IPS-20b (cell line): ENCODE data around the gene XPC.
"Not testable (repeated sequence)": the region's sequence is repeated elsewhere in the genome, so short reads cannot be mapped to it uniquely, and the experiment has no call there.

Experiments used
- H3K27ac ChIP-seq: one replicate; pipeline ENCODE4 v1.5.1; 2013; ENCODE audit warnings: low read length
- H3K27me3 ChIP-seq: 2 replicates; pipeline ENCODE4 v1.6.1; 2013; ENCODE audit warnings: mild to moderate bottlenecking, low read length, inconsistent platforms; ENCODE audit not compliant: insufficient read depth
- H3K36me3 ChIP-seq: 2 replicates; pipeline ENCODE4 v1.6.1; 2013; ENCODE audit warnings: low read depth, mild to moderate bottlenecking, inconsistent platforms, low read length, moderate library complexity; ENCODE audit not compliant: insufficient read depth
- H3K4me1 ChIP-seq: 2 replicates; pipeline ENCODE4 v1.6.1; 2013; ENCODE audit warnings: mild to moderate bottlenecking, control low read depth, inconsistent platforms, low read length, moderate library complexity; ENCODE audit not compliant: insufficient read depth
- H3K4me3 ChIP-seq: 2 replicates; pipeline ENCODE4 v1.5.1; 2013; ENCODE audit warnings: mild to moderate bottlenecking, low read length, inconsistent platforms
- H3K9ac ChIP-seq: 2 replicates; pipeline ENCODE4 v1.6.1; 2013; ENCODE audit warnings: low read depth, mild to moderate bottlenecking, inconsistent platforms, low read length, moderate library complexity
- H3K9me3 ChIP-seq: 2 replicates; pipeline ENCODE4 v1.6.1; 2013; ENCODE audit warnings: mild to moderate bottlenecking, low read depth, low read length, inconsistent platforms; ENCODE audit not compliant: insufficient read depth

Gene XPC

GRCh38 chr3:14120111-14120920 lies 58.1 kb downstream of the XPC start:
- Histone ChIP-seq H3K36me3 (peaks cover 35% of the 10 kb centered on the region), H3K9ac (no peak overlapping the region), H3K9me3 (0 out of 2 replicates have a peak, but pooled peaks cover 3% of the 10 kb centered on the region), H3K27me3 (no peaks in the 10 kb centered on the region), H3K4me3 (no peak overlapping the region), H3K27ac (no peak overlapping the region), H3K4me1 (peaks cover 24% of the 10 kb centered on the region)

- Histone ChIP-seq H3K9ac (no peak overlapping the region), H3K9me3 (0 out of 2 replicates have a peak, but pooled peaks cover 3% of the 10 kb centered on the region), H3K27me3 (no peaks in the 10 kb centered on the region), H3K36me3 (peaks cover 41% of the 10 kb centered on the region), H3K27ac (no peak overlapping the region), H3K4me3 (no peak overlapping the region), H3K4me1 (peaks cover 24% of the 10 kb centered on the region)
These were observed 58.8 kb downstream of the XPC start for GRCh38 chr3:14119651-14120050.

GRCh38 chr3:14118400-14119381 lies 59.7 kb downstream of the XPC start:
- Histone ChIP-seq H3K36me3 (peaks cover 51% of the 10 kb centered on the region), H3K9ac (no peak overlapping the region; the same call in 1 of the 2 replicates), H3K9me3 (0 out of 2 replicates have a peak, but pooled peaks cover 3% of the 10 kb centered on the region), H3K4me3 (no peak overlapping the region), H3K27me3 (no peaks in the 10 kb centered on the region), H3K27ac (no peak overlapping the region), H3K4me1 (peaks cover 24% of the 10 kb centered on the region)

GRCh38 chr3:14117468-14118399 lies 60.7 kb downstream of the XPC start:
- H3K9ac ChIP-seq: no peak overlapping the region
- H3K9me3 ChIP-seq: 0 out of 2 replicates have a peak, but pooled peaks cover 3% of the 10 kb centered on the region
- H3K4me3 ChIP-seq: no peak overlapping the region
- H3K27ac ChIP-seq: no peak overlapping the region
- peaks cover 15% of the 10 kb centered on the region for H3K4me1 ChIP-seq
- H3K27me3 ChIP-seq: no peaks in the 10 kb centered on the region
- H3K36me3 ChIP-seq: peaks cover 60% of the 10 kb centered on the region

- Histone ChIP-seq H3K36me3 (peaks cover 58% of the 10 kb centered on the region), H3K9ac (no peak overlapping the region), H3K4me1 (no peaks in the 10 kb centered on the region), H3K27me3 (no peaks in the 10 kb centered on the region), H3K27ac (no peak overlapping the region), H3K4me3 (no peak overlapping the region), H3K9me3 (no peaks in the 10 kb centered on the region)
These were observed 64.3 kb downstream of the XPC start for GRCh38 chr3:14113965-14114635.

GRCh38 chr3:14110699-14111098 lies 67.7 kb downstream of the XPC start:
- Histone ChIP-seq H3K27ac (no peak overlapping the region), H3K9ac (no peak overlapping the region), H3K4me3 (no peak overlapping the region), H3K27me3 (no peaks in the 10 kb centered on the region), H3K36me3 (peaks cover 49% of the 10 kb centered on the region), H3K9me3 (no peaks in the 10 kb centered on the region), H3K4me1 (no peaks in the 10 kb centered on the region)

GRCh38 chr3:14109821-14110220 lies 68.6 kb downstream of the XPC start:
- H3K4me1 ChIP-seq, H3K9me3 ChIP-seq, H3K9ac ChIP-seq, H3K27me3 ChIP-seq, H3K4me3 ChIP-seq, H3K27ac ChIP-seq: not testable (repeated sequence)
- peaks cover 40% of the 10 kb centered on the region for H3K36me3 ChIP-seq

GRCh38 chr3:14097616-14098391 lies 80.6 kb downstream of the XPC start:
- no peaks in the 10 kb centered on the region for H3K36me3 ChIP-seq
- H3K27ac ChIP-seq: no peak overlapping the region
- no peaks in the 10 kb centered on the region for H3K27me3 ChIP-seq
- no peaks in the 10 kb centered on the region for H3K4me1 ChIP-seq
- peaks cover 8% of the 10 kb centered on the region; the same call in 1 of the 2 replicates for H3K9me3 ChIP-seq
- no peak overlapping the region for H3K9ac ChIP-seq
- H3K4me3 ChIP-seq: no peak overlapping the region

- H3K9ac ChIP-seq: no peak overlapping the region
- no peaks in the 10 kb centered on the region for H3K27me3 ChIP-seq
- peaks cover 8% of the 10 kb centered on the region; the same call in 1 of the 2 replicates for H3K9me3 ChIP-seq
- no peaks in the 10 kb centered on the region for H3K36me3 ChIP-seq
- H3K4me1 ChIP-seq: peaks cover 4% of the 10 kb centered on the region; the same call in 1 of the 2 replicates
- H3K4me3 ChIP-seq: no peak overlapping the region
- H3K27ac ChIP-seq: no peak overlapping the region
These were observed 81.7 kb downstream of the XPC start for GRCh38 chr3:14096742-14097141.
